Ovary (tissue), 9 donors: Measurements from ENCODE around the gene CEP85. TPM values are rescaled to one million over a fixed set of nuclear protein-coding genes. Genes with fewer than 3 reads are reported as not detected.

ENCODE experiments used
- DNase-seq, 5 donors: peaks; one replicate each; pipeline ENCODE4 v3.0.0-alpha.2; 2019 to 2020
- H3K27ac ChIP-seq, 2 donors: fragments of 200-600 bp; one replicate each; pipeline versions ENCODE4 v1.5.1 to v1.8.0; 2019 to 2022
- H3K27me3 ChIP-seq: fragments of 200-600 bp; one replicate; pipeline ENCODE4 v1.8.0; 2022
- H3K36me3 ChIP-seq: fragments of 200-600 bp; sonication (generic); one replicate; pipeline ENCODE4 v1.5.1; 2019
- H3K4me1 ChIP-seq: one replicate; pipeline ENCODE4 v1.8.1; 2013; ENCODE audit warnings: mild to moderate bottlenecking, moderate library complexity; ENCODE audit not compliant: insufficient read depth
- H3K4me3 ChIP-seq: fragments of 200-600 bp; sonication (generic); one replicate; pipeline ENCODE4 v1.5.1; 2017
- H3K9me3 ChIP-seq, 2 donors: fragments of 200-600 bp in 1 of 2; sonication (generic) in 1 of 2; one replicate each; pipeline versions ENCODE4 v1.5.1 to v1.8.1; 2013 to 2019; ENCODE audit warnings: mild to moderate bottlenecking in 1 of 2, moderate library complexity in 1 of 2
- EP300 ChIP-seq: sonication (generic); formaldehyde crosslinking; IDR thresholded peaks from one replicate; pipeline ENCODE4 v1.6.1; 2017; ENCODE audit warnings: antibody characterized with exemption
- POLR2A ChIP-seq: fragments of 450-650 bp; IDR thresholded peaks from one replicate; pipeline ENCODE4 v1.6.1; 2017; ENCODE audit warnings: antibody characterized with exemption, mild to moderate bottlenecking, moderate library complexity
- WGBS, 3 donors: extraction: QIAGEN DNeasy Blood & Tissue Kit in 1 of 3; methylation state at CpG; one replicate each; pipeline versions ENCODE4 v1.1.5 to v1.1.7; 2013 to 2017; 5-methylcytosine and 5-hydroxymethylcytosine counted together
- intact Hi-C, 4 donors: fragments of 100-400 bp; cut with DNase I; formaldehyde crosslinking; loops; one replicate each; pipeline versions ENCODE4 v1.11.0 to v1.15.1; 2022 to 2023
- polyA plus RNA-seq, 2 donors: library from polyadenylated mRNA; stranded (reverse); fragments of 200-250 nt in 1 of 2; fragments of 350-450 nt in 1 of 2; fragmentation: Illumina TruSeq in 1 of 2; extraction: RNeasy Lipid Tissue Mini Kit (QIAGEN cat#74804) in 1 of 2; gene quantifications; one replicate each; pipeline ENCODE4 v1.2.3, GENCODE V29; 2013 to 2014
- total RNA-seq, 7 donors: library from RNA; depleted of rRNA in 2 of 7; stranded (reverse); fragments of >200 nt in 2 of 7; fragmentation: NEBNext Ultra II Directional in 3 of 7; extraction: Animal tissue kit (Norgen Biotek cat#: 25700) in 3 of 7; gene quantifications; one replicate each; pipeline versions ENCODE4 v1.1.0 to v1.2.4, GENCODE V29; 2016 to 2023
- TF ChIP-seq, protein P1 (sequence below), 3 donors: fragments of 450-650 bp in 2 of 3; fragments of 200-600 bp in 1 of 3; IDR thresholded peaks; one replicate each; pipeline versions ENCODE4 v1.5.1 to v1.8.0; 2016 to 2022; ENCODE audit warnings: antibody characterized with exemption in 3 of 3, mild to moderate bottlenecking in 1 of 3
- donor health status: DM: no; HTN: no; CAD: no; lungs with moderate emphysema.
- donor health status: DM: no; HTN: no; CAD: no.
- donor health status: Bipolar disorder and iron deficiency.
- donor health status: DM: yes; HTN: yes; CAD: no.
- donor health status: DM: no; HTN: no; CAD: no.
- donor health status: DM: yes; HTN: yes; CAD: no.

Gene CEP85
- total and polyA plus RNA-seq, 9 donors = 2.0 to 8.4 (median 4.0) TPM

DNA sequence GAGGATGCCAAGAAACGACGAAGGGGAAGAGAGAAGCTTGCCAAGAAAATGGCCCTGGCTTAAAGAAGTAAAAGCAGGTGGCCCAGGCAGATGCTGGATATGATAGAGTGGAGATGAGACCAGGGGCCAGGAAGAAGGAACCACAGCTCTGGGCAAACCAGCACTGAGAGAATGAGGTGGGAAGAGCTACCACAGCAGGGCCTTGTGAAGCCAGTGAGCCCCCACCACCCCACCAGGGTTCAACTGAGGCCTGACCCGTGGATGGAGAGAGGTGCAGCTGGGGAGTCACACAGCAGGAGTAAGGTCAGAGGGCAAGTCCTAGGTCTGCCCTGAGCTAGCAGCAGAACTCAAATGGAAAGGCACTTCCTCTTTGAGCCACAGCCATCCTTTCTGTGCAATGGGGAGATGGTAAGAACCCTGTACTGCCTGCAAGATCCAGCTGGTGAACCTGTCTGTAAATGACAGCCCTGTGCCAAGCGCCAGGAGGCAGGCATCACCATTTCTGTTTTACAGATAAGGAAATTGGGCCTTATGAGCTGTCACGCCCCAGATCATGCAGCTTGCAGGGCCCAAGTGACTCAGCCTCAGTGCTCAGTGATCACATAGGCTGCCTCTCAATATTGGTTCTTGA is 54.4 kb downstream of the CEP85 start:
- intact Hi-C loops = no loop called here
- Histone ChIP-seq H3K4me3 (no peak overlapping the region), H3K9me3 (no peaks in the 10 kb centered on the region), H3K4me1 (no peaks in the 10 kb centered on the region), H3K27me3 (no peaks in the 10 kb centered on the region), H3K36me3 (no peaks in the 10 kb centered on the region), H3K27ac (no peak overlapping the region)
- TF ChIP-seq, protein P1, sequence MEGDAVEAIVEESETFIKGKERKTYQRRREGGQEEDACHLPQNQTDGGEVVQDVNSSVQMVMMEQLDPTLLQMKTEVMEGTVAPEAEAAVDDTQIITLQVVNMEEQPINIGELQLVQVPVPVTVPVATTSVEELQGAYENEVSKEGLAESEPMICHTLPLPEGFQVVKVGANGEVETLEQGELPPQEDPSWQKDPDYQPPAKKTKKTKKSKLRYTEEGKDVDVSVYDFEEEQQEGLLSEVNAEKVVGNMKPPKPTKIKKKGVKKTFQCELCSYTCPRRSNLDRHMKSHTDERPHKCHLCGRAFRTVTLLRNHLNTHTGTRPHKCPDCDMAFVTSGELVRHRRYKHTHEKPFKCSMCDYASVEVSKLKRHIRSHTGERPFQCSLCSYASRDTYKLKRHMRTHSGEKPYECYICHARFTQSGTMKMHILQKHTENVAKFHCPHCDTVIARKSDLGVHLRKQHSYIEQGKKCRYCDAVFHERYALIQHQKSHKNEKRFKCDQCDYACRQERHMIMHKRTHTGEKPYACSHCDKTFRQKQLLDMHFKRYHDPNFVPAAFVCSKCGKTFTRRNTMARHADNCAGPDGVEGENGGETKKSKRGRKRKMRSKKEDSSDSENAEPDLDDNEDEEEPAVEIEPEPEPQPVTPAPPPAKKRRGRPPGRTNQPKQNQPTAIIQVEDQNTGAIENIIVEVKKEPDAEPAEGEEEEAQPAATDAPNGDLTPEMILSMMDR (IDR thresholded peaks at IDR 0.05) = no peak
- 57 to 66% (median 61%) methylated on average over 5 of the region's 5 CpGs for WGBS, 3 donors
- no peak for DNase-seq

DNA sequence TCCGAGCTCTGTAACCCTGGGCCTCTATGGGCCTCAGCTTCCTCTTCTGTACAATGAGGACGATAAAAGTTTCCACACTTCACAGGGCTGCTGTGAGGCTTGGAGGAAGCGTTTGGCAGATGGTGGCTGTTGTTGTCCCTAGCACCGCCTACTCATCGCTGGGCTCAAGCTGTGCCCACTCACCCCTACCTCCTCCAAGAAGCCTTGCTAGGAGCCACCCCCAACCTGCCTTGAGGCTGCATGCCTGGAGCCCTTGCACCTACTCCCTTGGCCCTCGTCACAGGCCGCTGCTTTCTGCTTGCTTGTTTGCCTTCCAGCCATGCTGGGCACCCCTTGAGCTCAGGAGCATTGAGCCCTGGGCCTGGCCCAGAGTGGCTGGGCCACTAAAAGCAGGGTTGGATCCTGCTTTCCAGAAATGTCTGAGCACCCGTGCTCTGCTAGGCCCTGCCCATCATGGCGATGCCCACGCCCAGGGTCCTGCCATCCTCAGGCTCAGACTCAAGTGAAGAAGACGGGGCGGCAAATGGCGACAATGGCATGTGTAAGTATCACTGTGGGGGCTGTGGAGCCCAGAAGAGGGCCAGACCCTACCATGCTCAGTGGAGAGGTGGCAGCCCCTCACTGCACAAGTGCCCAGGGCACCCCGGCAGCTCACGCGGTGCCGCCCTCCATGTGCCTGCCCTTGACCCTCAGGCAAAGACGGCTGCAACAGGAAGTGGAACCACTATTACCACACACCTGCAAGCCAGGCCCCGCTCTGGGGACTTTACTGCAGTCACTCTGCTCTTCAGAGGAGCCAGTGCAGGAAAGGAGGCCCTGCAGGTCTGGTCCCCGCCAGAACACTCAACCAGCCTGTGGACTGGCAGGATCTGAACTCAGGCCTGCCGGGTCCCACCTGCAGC is 55.4 kb downstream of the CEP85 start:
- H3K4me1 ChIP-seq = no peaks in the 10 kb centered on the region
- no peaks in the 10 kb centered on the region for H3K9me3 ChIP-seq
- no peaks in the 10 kb centered on the region for H3K36me3 ChIP-seq
- no peak for DNase-seq
- intact Hi-C loops = no loop called here
- H3K27ac ChIP-seq = no peak overlapping the region
- no peak overlapping the region for H3K4me3 ChIP-seq
- TF ChIP-seq, protein P1 (IDR thresholded peaks at IDR 0.05) = no peak
- TF ChIP-seq POLR2A = no peak
- no peak for TF ChIP-seq EP300
- H3K27me3 ChIP-seq = no peaks in the 10 kb centered on the region
- WGBS, 3 donors = 83 to 89% (median 86%) methylated on average over 21 of the region's 21 CpGs

DNA sequence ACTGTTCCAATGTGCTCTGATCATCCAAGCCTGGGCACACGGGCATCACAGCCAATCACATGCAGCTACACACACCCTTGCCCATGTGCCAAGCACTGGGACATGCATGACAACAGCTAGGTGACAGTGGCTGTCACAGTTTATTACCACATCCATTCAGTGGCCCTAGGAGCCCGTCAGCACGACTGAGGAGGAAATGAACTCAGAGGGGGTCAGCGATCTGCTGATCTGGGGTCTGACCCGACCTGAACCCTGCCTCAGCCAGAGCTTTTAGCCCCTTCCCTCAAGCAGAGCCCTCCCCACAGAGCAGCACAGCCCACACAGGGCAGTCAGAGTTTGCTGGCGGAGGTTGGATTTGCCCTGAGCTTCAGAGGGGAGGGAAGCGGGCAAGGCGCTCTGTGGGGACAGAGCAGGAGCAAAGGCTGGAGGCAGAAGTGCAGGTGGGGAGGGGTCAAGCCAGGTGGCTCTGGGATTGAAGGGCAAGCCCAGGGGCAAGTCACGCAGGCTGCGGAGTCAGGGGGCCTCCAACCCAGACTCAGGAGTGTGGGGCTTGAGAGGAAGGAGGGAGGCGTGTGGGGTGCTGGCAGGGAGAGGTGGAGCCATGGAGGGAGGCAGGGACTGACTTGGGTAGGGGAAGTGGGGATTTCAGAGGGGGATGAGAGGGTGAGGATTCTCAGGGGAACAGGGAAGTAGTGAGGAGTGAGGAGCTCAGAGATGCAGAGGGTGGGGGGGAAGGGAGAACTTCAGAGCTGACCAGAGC is 56.3 kb downstream of the CEP85 start:
- intact Hi-C loops = no loop called here
- WGBS, 3 donors = 79 to 83% (median 80%) methylated on average over 11 of the region's 11 CpGs
- no peak for DNase-seq
- Histone ChIP-seq H3K36me3 (no peaks in the 10 kb centered on the region), H3K4me3 (no peak overlapping the region), H3K27ac (no peak overlapping the region), H3K27me3 (no peaks in the 10 kb centered on the region), H3K9me3 (no peaks in the 10 kb centered on the region), H3K4me1 (no peaks in the 10 kb centered on the region)
- TF ChIP-seq POLR2A (no peak), EP300 (no peak)
- TF ChIP-seq, protein P1 (IDR thresholded peaks at IDR 0.05) = no peak

DNA sequence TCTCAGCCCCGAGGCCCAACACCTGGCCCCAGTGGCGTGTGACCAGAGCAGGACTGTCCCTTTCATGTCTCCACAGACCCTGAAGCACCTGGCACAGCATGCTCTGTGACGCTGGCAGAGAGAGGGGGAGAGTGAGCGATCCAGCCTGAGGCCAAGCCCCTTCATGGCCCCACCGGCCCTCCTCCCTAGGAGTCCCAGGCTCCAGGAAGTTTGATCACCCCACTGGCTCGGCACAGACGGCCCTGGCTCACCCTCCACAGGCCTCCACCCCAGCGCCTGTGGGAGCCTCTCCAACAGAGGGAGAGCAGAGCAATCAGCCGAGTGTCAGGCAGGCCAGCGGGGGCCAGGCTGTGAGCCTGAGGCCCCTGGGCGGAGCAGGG is 56.9 kb downstream of the CEP85 start:
- Histone ChIP-seq H3K36me3 (no peaks in the 10 kb centered on the region), H3K27ac (no peak overlapping the region), H3K4me1 (no peaks in the 10 kb centered on the region), H3K9me3 (no peaks in the 10 kb centered on the region), H3K4me3 (no peak overlapping the region), H3K27me3 (no peaks in the 10 kb centered on the region)
- DNase-seq = no peak
- TF ChIP-seq EP300 = no peak
- TF ChIP-seq, protein P1 (IDR thresholded peaks at IDR 0.05) = no peak
- no peak for TF ChIP-seq POLR2A
- intact Hi-C loops = no loop called here
- WGBS, 3 donors = 65 to 85% (median 79%) methylated on average over 11 of the region's 11 CpGs
